HEK293 (cell line): ENCODE measurements around the gene MAP7D1.

Experiments
- CTCF ChIA-PET: fragments of 350-600 bp; formaldehyde crosslinking; extraction: SDS; loops from one replicate; lab custom pipeline; 2021; ENCODE audit warnings: antibody characterized with exemption; lab: Yijun Ruan, JAX
- POLR2A ChIA-PET: fragments of 300-600 bp; formaldehyde crosslinking; extraction: SDS; loops from one replicate; lab custom pipeline; 2020; ENCODE audit warnings: antibody characterized with exemption, inconsistent platforms; lab: Yijun Ruan, JAX
- H3K27ac ChIP-seq: fragments of 200-500 bp; sonication (Bioruptor generic); 2 replicates; pipeline ENCODE4 v1.5.1; 2014; ENCODE audit warnings: low read depth, low read length, control low read depth, inconsistent platforms; ENCODE audit errors: extremely low read depth
- H3K36me3 ChIP-seq, 2 experiments: fragments of 200-500 bp in 1 of 2; sonication (Bioruptor generic) in 1 of 2; 1 replicate in 1 of 2; 2 replicates in 1 of 2; pipeline ENCODE4 v1.5.1; 2014 to 2017; ENCODE audit warnings: inconsistent platforms in 2 of 2, low read length in 2 of 2; ENCODE audit not compliant: control insufficient read depth in 2 of 2, insufficient read depth in 1 of 2
- H3K4me1 ChIP-seq: fragments of 200-500 bp; sonication (Bioruptor generic); 2 replicates; pipeline ENCODE4 v1.5.1; 2014; ENCODE audit warnings: mild to moderate bottlenecking, low read length, inconsistent platforms; ENCODE audit not compliant: control insufficient read depth, insufficient read depth
- H3K4me3 ChIP-seq: 2 replicates; pipeline ENCODE4 v1.5.1; 2011; ENCODE audit warnings: low read depth, mild to moderate bottlenecking, control low read depth, low read length, moderate library complexity
- H3K9me3 ChIP-seq: fragments of 200-500 bp; sonication (Bioruptor generic); 2 replicates; pipeline ENCODE4 v1.5.1; 2014; ENCODE audit warnings: low read depth, low read length, inconsistent platforms; ENCODE audit not compliant: control insufficient read depth, insufficient read depth
- ZBTB1 ChIP-seq: fragments of 450-650 bp; formaldehyde crosslinking; IDR thresholded peaks from 2 replicates; pipeline ENCODE4 v1.5.1; 2016; ENCODE audit warnings: missing biosample characterization, missing genetic modification characterization
- ZEB2 ChIP-seq: fragments of 450-650 bp; formaldehyde crosslinking; IDR thresholded peaks from 2 replicates; pipeline ENCODE4 v1.5.1; 2016; ENCODE audit warnings: missing biosample characterization, missing genetic modification characterization
- ZFHX2 ChIP-seq: fragments of 450-650 bp; formaldehyde crosslinking; conservative IDR thresholded peaks from 2 replicates; pipeline ENCODE4 v1.5.1; 2016; ENCODE audit warnings: missing biosample characterization, missing genetic modification characterization
- ZFP69B ChIP-seq: fragments of 450-650 bp; formaldehyde crosslinking; IDR thresholded peaks from 2 replicates; pipeline ENCODE4 v1.5.1; 2016; ENCODE audit warnings: missing biosample characterization, missing genetic modification characterization
- ZNF202 ChIP-seq: fragments of 450-650 bp; formaldehyde crosslinking; IDR thresholded peaks from 2 replicates; pipeline ENCODE4 v1.5.1; 2016; ENCODE audit warnings: missing biosample characterization, missing genetic modification characterization, borderline replicate concordance
- ZNF248 ChIP-seq: fragments of 450-650 bp; formaldehyde crosslinking; IDR thresholded peaks from 2 replicates; pipeline ENCODE4 v1.5.1; 2017; ENCODE audit warnings: missing biosample characterization, missing genetic modification characterization
- ZNF558 ChIP-seq: fragments of 450-650 bp; formaldehyde crosslinking; IDR thresholded peaks from 2 replicates; pipeline ENCODE4 v1.5.1; 2016; ENCODE audit warnings: missing biosample characterization, missing genetic modification characterization
- ZNF660 ChIP-seq: fragments of 450-650 bp; IDR thresholded peaks from 2 replicates; pipeline ENCODE4 v1.5.1; 2018; ENCODE audit warnings: missing biosample characterization, mild to moderate bottlenecking, missing genetic modification characterization
- ZNF76 ChIP-seq: fragments of 450-650 bp; formaldehyde crosslinking; IDR thresholded peaks from 2 replicates; pipeline ENCODE4; 2016; ENCODE audit warnings: low read depth, missing biosample characterization, missing genetic modification characterization, borderline replicate concordance
- ZSCAN16 ChIP-seq: fragments of 450-650 bp; formaldehyde crosslinking; IDR thresholded peaks from 2 replicates; pipeline ENCODE4 v1.5.1; 2016; ENCODE audit warnings: missing biosample characterization, missing genetic modification characterization
- TF ChIP-seq, protein P1 (sequence below): fragments of 450-650 bp; formaldehyde crosslinking; IDR thresholded peaks from 2 replicates; pipeline ENCODE4 v1.5.1; 2016; ENCODE audit warnings: missing biosample characterization, missing genetic modification characterization
- TF ChIP-seq, protein P2 (sequence below): fragments of 450-650 bp; formaldehyde crosslinking; IDR thresholded peaks from 2 replicates; pipeline ENCODE4 v1.5.1; 2016; ENCODE audit warnings: missing biosample characterization, missing genetic modification characterization, borderline replicate concordance
- TF ChIP-seq, protein P3 (sequence below): fragments of 450-650 bp; formaldehyde crosslinking; conservative IDR thresholded peaks from 2 replicates; pipeline ENCODE4 v1.5.1; 2016; ENCODE audit warnings: low read depth, missing biosample characterization, missing genetic modification characterization
- TF ChIP-seq, protein P4 (sequence below): fragments of 450-650 bp; formaldehyde crosslinking; IDR thresholded peaks from 2 replicates; pipeline ENCODE4 v1.5.0; 2017; ENCODE audit warnings: missing biosample characterization, missing genetic modification characterization, borderline replicate concordance

MAP7D1 gene

DNA sequence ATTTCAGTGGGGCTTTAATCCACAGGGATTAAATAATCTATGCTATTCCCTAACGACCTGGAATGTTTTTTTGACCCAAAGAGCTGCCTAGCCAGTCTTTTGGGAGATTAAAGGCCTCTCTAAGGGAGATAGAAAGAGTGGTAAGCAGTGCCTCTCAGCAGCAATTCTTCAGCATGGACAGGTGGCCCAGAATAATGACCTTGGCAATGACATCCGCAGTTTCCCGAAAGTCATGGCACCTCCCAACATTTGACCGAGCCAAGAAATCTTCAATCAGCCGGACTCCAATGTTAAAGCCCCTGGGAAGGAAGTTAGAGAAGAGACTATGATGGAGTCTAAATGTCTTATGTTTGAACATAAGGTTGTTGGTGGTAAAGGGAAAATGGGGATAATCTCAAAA, 16.4 kb upstream of the MAP7D1 start:
- peaks cover 0 to 57% of the 10 kb centered on the region in 2 experiments; a peak in 2 of 3 replicates for H3K36me3 ChIP-seq
- CTCF ChIA-PET: interaction anchor here (1.6 kb wide), 1 partner anchor 39 kb away, joined by 7 read pairs; no protein-coding TSS in a partner anchor
- H3K4me1 ChIP-seq: no peaks in the 10 kb centered on the region
- H3K27ac ChIP-seq: no peak overlapping the region
- no peak overlapping the region for H3K4me3 ChIP-seq
- POLR2A ChIA-PET: interaction anchor here (1.1 kb wide), 1 partner anchor 9 kb away, joined by 3 read pairs; no protein-coding TSS in a partner anchor
- TF ChIP-seq, protein P1, sequence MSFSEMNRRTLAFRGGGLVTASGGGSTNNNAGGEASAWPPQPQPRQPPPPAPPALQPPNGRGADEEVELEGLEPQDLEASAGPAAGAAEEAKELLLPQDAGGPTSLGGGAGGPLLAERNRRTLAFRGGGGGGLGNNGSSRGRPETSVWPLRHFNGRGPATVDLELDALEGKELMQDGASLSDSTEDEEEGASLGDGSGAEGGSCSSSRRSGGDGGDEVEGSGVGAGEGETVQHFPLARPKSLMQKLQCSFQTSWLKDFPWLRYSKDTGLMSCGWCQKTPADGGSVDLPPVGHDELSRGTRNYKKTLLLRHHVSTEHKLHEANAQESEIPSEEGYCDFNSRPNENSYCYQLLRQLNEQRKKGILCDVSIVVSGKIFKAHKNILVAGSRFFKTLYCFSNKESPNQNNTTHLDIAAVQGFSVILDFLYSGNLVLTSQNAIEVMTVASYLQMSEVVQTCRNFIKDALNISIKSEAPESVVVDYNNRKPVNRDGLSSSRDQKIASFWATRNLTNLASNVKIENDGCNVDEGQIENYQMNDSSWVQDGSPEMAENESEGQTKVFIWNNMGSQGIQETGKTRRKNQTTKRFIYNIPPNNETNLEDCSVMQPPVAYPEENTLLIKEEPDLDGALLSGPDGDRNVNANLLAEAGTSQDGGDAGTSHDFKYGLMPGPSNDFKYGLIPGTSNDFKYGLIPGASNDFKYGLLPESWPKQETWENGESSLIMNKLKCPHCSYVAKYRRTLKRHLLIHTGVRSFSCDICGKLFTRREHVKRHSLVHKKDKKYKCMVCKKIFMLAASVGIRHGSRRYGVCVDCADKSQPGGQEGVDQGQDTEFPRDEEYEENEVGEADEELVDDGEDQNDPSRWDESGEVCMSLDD (tag by site-specific recombination): no peak
- no peak for TF ChIP-seq ZNF202
- TF ChIP-seq, protein P2, sequence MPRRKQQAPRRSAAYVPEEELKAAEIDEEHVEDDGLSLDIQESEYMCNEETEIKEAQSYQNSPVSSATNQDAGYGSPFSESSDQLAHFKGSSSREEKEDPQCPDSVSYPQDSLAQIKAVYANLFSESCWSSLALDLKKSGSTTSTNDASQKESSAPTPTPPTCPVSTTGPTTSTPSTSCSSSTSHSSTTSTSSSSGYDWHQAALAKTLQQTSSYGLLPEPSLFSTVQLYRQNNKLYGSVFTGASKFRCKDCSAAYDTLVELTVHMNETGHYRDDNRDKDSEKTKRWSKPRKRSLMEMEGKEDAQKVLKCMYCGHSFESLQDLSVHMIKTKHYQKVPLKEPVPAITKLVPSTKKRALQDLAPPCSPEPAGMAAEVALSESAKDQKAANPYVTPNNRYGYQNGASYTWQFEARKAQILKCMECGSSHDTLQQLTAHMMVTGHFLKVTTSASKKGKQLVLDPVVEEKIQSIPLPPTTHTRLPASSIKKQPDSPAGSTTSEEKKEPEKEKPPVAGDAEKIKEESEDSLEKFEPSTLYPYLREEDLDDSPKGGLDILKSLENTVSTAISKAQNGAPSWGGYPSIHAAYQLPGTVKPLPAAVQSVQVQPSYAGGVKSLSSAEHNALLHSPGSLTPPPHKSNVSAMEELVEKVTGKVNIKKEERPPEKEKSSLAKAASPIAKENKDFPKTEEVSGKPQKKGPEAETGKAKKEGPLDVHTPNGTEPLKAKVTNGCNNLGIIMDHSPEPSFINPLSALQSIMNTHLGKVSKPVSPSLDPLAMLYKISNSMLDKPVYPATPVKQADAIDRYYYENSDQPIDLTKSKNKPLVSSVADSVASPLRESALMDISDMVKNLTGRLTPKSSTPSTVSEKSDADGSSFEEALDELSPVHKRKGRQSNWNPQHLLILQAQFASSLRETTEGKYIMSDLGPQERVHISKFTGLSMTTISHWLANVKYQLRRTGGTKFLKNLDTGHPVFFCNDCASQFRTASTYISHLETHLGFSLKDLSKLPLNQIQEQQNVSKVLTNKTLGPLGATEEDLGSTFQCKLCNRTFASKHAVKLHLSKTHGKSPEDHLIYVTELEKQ (tag by site-specific recombination): no peak
- TF ChIP-seq ZNF248 (tag by site-specific recombination): no peak
- TF ChIP-seq, protein P3, sequence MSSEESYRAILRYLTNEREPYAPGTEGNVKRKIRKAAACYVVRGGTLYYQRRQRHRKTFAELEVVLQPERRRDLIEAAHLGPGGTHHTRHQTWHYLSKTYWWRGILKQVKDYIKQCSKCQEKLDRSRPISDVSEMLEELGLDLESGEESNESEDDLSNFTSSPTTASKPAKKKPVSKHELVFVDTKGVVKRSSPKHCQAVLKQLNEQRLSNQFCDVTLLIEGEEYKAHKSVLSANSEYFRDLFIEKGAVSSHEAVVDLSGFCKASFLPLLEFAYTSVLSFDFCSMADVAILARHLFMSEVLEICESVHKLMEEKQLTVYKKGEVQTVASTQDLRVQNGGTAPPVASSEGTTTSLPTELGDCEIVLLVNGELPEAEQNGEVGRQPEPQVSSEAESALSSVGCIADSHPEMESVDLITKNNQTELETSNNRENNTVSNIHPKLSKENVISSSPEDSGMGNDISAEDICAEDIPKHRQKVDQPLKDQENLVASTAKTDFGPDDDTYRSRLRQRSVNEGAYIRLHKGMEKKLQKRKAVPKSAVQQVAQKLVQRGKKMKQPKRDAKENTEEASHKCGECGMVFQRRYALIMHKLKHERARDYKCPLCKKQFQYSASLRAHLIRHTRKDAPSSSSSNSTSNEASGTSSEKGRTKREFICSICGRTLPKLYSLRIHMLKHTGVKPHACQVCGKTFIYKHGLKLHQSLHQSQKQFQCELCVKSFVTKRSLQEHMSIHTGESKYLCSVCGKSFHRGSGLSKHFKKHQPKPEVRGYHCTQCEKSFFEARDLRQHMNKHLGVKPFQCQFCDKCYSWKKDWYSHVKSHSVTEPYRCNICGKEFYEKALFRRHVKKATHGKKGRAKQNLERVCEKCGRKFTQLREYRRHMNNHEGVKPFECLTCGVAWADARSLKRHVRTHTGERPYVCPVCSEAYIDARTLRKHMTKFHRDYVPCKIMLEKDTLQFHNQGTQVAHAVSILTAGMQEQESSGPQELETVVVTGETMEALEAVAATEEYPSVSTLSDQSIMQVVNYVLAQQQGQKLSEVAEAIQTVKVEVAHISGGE (tag by site-specific recombination): no peak
- TF ChIP-seq, protein P4, sequence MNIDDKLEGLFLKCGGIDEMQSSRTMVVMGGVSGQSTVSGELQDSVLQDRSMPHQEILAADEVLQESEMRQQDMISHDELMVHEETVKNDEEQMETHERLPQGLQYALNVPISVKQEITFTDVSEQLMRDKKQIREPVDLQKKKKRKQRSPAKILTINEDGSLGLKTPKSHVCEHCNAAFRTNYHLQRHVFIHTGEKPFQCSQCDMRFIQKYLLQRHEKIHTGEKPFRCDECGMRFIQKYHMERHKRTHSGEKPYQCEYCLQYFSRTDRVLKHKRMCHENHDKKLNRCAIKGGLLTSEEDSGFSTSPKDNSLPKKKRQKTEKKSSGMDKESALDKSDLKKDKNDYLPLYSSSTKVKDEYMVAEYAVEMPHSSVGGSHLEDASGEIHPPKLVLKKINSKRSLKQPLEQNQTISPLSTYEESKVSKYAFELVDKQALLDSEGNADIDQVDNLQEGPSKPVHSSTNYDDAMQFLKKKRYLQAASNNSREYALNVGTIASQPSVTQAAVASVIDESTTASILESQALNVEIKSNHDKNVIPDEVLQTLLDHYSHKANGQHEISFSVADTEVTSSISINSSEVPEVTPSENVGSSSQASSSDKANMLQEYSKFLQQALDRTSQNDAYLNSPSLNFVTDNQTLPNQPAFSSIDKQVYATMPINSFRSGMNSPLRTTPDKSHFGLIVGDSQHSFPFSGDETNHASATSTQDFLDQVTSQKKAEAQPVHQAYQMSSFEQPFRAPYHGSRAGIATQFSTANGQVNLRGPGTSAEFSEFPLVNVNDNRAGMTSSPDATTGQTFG (tag by site-specific recombination): no peak
- TF ChIP-seq ZNF558 (tag by site-specific recombination): no peak
- TF ChIP-seq ZEB2 (tag by site-specific recombination): no peak
- TF ChIP-seq ZFP69B (tag by site-specific recombination): no peak
- TF ChIP-seq ZNF76 (tag by site-specific recombination): no peak
- TF ChIP-seq ZBTB1: no peak
- TF ChIP-seq ZSCAN16 (tag by site-specific recombination): no peak
- no peaks in the 10 kb centered on the region for H3K9me3 ChIP-seq

DNA sequence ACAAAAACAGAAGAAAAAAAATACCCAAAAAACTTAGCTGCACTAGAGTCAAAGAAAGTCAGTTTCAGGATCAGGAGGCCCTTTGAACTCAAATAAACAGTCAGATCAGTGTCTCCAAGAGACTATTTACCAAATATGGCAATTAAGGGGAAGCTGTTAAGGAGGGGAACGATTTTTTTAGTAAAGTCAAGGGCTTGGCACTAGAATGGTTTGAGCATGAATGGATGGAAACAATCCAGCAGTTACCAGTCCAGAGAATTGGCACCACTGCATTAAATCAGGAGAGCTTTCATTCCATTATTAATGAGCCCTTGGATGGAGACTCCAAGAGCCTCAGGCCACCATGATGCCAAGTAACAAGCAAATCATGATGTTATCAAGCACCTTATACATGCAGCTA, 13.8 kb upstream of the MAP7D1 start:
- H3K27ac ChIP-seq: no peak overlapping the region
- TF ChIP-seq ZNF660 (tag by site-specific recombination) (peak; percentile 64; the same call in 1 of the 2 replicates), ZFHX2 (tag by site-specific recombination) (no peak)
- TF ChIP-seq, all 188 proteins: peak for 1
- Histone ChIP-seq H3K36me3 (peaks cover 0 to 53% of the 10 kb centered on the region in 2 experiments; a peak in 2 of 3 replicates), H3K4me3 (no peak overlapping the region), H3K4me1 (no peaks in the 10 kb centered on the region), H3K9me3 (no peaks in the 10 kb centered on the region)
- ChIA-PET CTCF (interaction anchor here (0.8 to 1.1 kb wide), 3 partner anchors 8 to 47 kb away, joined by 3 to 5 read pairs (median 3); no protein-coding TSS in a partner anchor), POLR2A (no interaction called here)
